PFSK-1 (cell line): ENCODE data around the gene GRXCR1.

Source experiments
- FOXP2 ChIP-seq: optimal IDR thresholded peaks from 2 replicates; pipeline ENCODE3; 2011; ENCODE audit warnings: borderline replicate concordance, control low read depth, inconsistent platforms; ENCODE audit not compliant: insufficient read depth; ENCODE audit errors: extremely low read length, extremely low read depth
- POLR2AphosphoS5 ChIP-seq: IDR thresholded peaks from 2 replicates; pipeline ENCODE4 v1.6.1; 2012; ENCODE audit warnings: low read depth, mild to moderate bottlenecking, control low read depth, low read length, moderate library complexity
- SIN3A ChIP-seq: IDR thresholded peaks from 2 replicates; pipeline ENCODE4 v1.6.1; 2012; ENCODE audit warnings: mild to moderate bottlenecking, low read length, moderate library complexity, borderline replicate concordance; ENCODE audit not compliant: insufficient read depth
- TAF1 ChIP-seq: IDR thresholded peaks from 2 replicates; pipeline ENCODE4 v1.6.1; 2012; ENCODE audit warnings: low read length, control low read depth, borderline replicate concordance; ENCODE audit not compliant: insufficient read depth
- TF ChIP-seq, protein P1 (sequence below), 2 experiments: IDR thresholded peaks; 2 replicates each; pipeline versions ENCODE4 v1.6.1 to v1.8.0; 2011 to 2012; ENCODE audit warnings: low read depth in 2 of 2, low read length in 2 of 2, control low read depth in 1 of 2, inconsistent platforms in 1 of 2, mild to moderate bottlenecking in 1 of 2, moderate library complexity in 1 of 2; ENCODE audit not compliant: insufficient read depth in 1 of 2

GRXCR1 gene

DNA sequence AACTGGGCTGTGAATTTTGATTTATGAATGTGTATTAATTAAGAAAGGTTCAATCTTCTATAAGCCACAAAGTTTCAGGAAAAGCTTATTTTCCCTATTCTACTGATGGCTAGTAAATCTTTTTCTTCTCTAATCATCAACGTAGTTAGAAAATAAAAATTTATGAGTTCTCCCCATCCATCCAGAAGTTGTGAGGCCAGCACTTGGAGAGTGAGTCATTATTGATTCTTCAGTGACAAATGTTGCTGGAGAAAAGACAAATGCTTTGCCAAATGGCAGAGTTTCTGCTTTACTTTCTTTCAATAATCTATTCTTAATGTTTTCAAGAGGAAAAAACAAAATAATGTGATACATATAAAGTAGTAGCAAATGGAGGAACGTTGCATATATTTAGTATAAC lies 11.3 kb upstream of the GRXCR1 start:
- TF ChIP-seq, protein P1, sequence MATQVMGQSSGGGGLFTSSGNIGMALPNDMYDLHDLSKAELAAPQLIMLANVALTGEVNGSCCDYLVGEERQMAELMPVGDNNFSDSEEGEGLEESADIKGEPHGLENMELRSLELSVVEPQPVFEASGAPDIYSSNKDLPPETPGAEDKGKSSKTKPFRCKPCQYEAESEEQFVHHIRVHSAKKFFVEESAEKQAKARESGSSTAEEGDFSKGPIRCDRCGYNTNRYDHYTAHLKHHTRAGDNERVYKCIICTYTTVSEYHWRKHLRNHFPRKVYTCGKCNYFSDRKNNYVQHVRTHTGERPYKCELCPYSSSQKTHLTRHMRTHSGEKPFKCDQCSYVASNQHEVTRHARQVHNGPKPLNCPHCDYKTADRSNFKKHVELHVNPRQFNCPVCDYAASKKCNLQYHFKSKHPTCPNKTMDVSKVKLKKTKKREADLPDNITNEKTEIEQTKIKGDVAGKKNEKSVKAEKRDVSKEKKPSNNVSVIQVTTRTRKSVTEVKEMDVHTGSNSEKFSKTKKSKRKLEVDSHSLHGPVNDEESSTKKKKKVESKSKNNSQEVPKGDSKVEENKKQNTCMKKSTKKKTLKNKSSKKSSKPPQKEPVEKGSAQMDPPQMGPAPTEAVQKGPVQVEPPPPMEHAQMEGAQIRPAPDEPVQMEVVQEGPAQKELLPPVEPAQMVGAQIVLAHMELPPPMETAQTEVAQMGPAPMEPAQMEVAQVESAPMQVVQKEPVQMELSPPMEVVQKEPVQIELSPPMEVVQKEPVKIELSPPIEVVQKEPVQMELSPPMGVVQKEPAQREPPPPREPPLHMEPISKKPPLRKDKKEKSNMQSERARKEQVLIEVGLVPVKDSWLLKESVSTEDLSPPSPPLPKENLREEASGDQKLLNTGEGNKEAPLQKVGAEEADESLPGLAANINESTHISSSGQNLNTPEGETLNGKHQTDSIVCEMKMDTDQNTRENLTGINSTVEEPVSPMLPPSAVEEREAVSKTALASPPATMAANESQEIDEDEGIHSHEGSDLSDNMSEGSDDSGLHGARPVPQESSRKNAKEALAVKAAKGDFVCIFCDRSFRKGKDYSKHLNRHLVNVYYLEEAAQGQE (IDR thresholded peaks at IDR 0.05; ENCODE audit: insufficient read depth in 1 of 2, low read depth in 2 of 2, low read length in 2 of 2): no peak
- TF ChIP-seq POLR2AphosphoS5 (no peak), TAF1 (no peak), SIN3A (no peak), FOXP2 (no peak)

DNA sequence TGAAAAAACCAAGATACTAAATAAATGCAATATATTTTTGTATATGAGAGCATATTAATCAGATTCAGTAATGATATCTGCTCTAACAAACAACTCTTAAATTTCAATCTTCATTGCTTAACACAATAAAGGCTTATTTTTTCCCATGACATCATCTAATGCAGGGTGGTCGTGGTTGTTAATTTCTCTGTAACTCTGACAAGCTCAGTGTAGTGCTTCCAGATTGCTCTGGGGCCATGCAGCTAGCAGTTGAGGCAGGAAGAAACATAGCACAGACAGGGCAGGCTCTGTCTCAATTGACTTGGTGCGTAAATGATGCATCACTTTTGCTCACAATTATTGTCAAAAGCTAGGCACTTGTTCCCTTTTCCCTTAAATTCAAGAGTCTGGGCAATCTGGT lies 869 bp upstream of the GRXCR1 start:
- no peak for TF ChIP-seq TAF1
- no peak for TF ChIP-seq SIN3A
- TF ChIP-seq FOXP2: no peak
- no peak for TF ChIP-seq POLR2AphosphoS5
- TF ChIP-seq, protein P1 (IDR thresholded peaks at IDR 0.05; ENCODE audit: insufficient read depth in 1 of 2, low read depth in 2 of 2, low read length in 2 of 2): no peak

DNA sequence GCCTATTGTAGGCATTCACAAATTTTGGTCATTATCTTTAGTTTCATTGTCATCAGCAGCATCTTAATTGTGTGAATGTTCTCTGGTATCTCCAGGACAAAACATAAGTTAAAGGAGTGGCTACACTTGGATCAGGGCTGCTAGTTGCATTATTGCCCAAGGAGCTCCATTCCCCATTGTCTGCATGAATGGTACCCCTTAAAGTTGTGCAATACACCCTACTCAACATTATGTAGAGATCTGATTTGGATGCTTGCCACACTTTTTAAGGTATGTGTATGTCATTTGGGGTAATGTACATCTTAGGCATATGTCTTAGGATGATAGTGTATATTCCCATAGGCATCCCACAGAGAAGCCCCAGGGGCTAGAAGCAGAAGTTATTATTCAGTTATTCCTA lies 2.9 kb downstream of the GRXCR1 start:
- no peak for TF ChIP-seq SIN3A
- TF ChIP-seq FOXP2: no peak
- TF ChIP-seq, protein P1 (IDR thresholded peaks at IDR 0.05; ENCODE audit: insufficient read depth in 1 of 2, low read depth in 2 of 2, low read length in 2 of 2): no peak
- TF ChIP-seq TAF1: no peak
- no peak for TF ChIP-seq POLR2AphosphoS5

DNA sequence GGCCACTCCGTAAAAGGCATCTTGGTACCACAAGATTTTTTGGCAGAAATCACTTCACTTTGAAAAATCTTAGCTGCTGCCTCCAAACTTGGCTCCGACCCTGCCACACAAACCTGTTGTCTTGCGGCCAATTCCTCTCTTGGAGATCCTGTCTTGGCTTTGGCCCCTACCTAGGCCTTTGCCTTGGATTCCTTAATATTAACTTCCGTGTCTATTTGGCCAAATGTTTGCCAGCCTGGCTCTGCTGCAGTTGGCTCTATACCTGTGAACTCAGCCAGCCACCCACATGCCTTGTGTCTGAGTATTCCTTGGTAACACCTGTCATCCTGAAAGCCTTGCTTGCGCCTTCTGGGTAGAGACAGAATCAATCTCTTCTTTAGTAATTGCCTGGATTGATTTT lies 12.5 kb downstream of the GRXCR1 start:
- no peak for TF ChIP-seq POLR2AphosphoS5
- no peak for TF ChIP-seq SIN3A
- no peak for TF ChIP-seq FOXP2

DNA sequence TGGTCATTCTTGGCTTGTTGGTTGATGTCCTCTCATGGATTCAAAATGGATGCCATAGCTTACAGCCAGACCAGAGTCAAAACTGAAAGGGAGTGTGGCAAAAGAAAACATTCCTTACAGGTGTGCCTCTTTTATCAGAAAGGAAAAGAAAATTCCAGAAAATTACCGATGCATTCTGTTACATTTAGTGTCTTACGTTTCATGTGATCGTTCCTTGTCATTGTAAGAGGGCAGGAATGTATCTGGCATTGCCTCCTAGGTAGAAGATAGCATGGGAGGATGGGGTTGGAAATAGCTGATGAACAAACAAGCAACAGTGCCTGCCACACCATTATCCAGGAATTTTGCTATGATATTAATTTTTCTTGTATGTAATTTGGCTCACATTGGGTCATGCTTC lies 13.1 kb downstream of the GRXCR1 start:
- TF ChIP-seq, protein P1 (IDR thresholded peaks at IDR 0.05; ENCODE audit: insufficient read depth in 1 of 2, low read depth in 2 of 2, low read length in 2 of 2): no peak
- TF ChIP-seq FOXP2 (no peak), SIN3A (no peak), TAF1 (no peak), POLR2AphosphoS5 (no peak)
